Coronary artery (tissue), 2 donors: ENCODE results near the gene OR51V1.

Experiments used
- DNase-seq: peaks from one replicate; pipeline ENCODE4 v3.0.0-alpha.2; 2017; ENCODE audit warnings: low spot score
- H3K27ac ChIP-seq, 2 donors: fragments of 200-600 bp; sonication (generic); one replicate each; pipeline ENCODE4 v1.5.1; 2016 to 2019
- H3K4me3 ChIP-seq: fragments of 200-600 bp; sonication (generic); 2 replicates; pipeline ENCODE4 v1.5.1; 2016; ENCODE audit warnings: mild to moderate bottlenecking, moderate library complexity
- TF ChIP-seq, protein P1 (sequence below): fragments of 200-600 bp; sonication (generic); IDR thresholded peaks from one replicate; pipeline ENCODE4 v1.5.1; 2019; ENCODE audit warnings: antibody characterized with exemption

The OR51V1 gene

DNA sequence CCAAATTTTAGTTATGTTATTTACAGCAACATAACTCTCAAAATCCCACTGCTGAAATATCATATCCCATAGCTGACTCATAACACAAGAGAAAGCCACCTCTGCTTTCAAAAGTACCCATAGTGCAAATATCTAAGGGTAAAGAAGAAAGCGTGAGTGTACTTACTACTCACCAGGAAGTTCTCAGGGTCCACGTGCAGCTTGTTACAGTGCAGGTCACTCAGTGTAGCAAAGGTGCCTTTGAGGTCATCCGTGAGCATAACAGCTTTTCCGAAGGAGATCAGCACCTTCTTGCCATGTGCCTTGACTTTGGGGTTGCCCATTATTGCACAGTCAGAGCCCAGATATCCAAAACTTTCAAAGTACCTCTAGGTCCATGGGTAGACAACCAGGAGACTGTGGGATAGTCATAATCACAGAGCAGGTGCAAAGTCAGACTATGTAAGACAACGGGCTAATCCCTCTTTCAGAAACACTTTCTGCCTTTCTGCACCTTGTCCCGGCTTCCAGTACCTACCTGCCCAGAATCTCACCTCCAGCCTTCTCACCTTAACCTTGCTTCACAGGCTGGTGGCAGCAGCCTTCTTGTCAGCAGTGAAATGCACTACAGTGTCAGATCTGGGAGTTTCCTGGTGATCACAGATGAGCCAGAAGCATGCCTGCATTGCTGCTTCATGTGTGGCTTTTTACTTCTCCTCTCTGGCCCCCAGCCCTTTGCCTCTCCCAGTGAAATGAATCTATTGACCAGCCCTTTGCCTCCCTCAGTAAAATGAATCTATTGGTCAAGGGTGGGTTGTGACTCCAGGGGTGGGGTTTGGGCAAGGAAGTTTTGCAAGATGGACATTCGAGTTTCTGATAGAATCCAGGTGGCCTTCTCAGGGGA lies 42.7 kb upstream of the OR51V1 start:
- DNase-seq = no peak
- Histone ChIP-seq H3K27ac (no peak overlapping the region), H3K4me3 (no peak overlapping the region)
- TF ChIP-seq, protein P1, sequence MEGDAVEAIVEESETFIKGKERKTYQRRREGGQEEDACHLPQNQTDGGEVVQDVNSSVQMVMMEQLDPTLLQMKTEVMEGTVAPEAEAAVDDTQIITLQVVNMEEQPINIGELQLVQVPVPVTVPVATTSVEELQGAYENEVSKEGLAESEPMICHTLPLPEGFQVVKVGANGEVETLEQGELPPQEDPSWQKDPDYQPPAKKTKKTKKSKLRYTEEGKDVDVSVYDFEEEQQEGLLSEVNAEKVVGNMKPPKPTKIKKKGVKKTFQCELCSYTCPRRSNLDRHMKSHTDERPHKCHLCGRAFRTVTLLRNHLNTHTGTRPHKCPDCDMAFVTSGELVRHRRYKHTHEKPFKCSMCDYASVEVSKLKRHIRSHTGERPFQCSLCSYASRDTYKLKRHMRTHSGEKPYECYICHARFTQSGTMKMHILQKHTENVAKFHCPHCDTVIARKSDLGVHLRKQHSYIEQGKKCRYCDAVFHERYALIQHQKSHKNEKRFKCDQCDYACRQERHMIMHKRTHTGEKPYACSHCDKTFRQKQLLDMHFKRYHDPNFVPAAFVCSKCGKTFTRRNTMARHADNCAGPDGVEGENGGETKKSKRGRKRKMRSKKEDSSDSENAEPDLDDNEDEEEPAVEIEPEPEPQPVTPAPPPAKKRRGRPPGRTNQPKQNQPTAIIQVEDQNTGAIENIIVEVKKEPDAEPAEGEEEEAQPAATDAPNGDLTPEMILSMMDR = no peak

DNA sequence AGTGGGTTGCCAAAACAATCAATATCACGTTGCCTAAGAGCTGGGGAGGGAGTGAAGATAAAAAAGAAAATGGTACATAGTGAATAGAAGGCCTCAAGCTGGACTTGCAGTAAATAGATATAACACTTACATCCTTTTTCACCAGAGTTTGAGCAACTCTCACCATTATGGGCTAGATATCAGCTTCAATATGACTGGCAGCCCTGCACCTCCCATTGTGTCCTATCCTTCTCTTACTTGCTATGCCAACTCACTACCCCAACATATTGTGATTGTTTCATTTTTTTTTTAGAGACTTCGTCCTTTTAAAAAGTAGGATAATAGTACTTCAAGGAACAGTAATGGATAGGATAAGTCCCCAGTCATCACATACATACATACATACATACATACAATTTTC lies 41.7 kb upstream of the OR51V1 start:
- Histone ChIP-seq H3K27ac (no peak overlapping the region), H3K4me3 (no peak overlapping the region)
- TF ChIP-seq, protein P1 = no peak
- no peak for DNase-seq

GRCh38 chr11:5241458-5241857 lies 41.0 kb upstream of the OR51V1 start:
- TF ChIP-seq, protein P1 = no peak
- no peak overlapping the region for H3K27ac ChIP-seq
- no peak overlapping the region for H3K4me3 ChIP-seq
- no peak for DNase-seq

- DNase-seq = no peak
- Histone ChIP-seq H3K4me3 (no peak overlapping the region), H3K27ac (no peak overlapping the region)
- TF ChIP-seq, protein P1 = no peak
These were observed 40.0 kb upstream of the OR51V1 start for GRCh38 chr11:5240458-5240857.

GRCh38 chr11:5240056-5240455 lies 39.6 kb upstream of the OR51V1 start:
- Histone ChIP-seq H3K4me3 (no peak overlapping the region), H3K27ac (no peak overlapping the region)
- TF ChIP-seq, protein P1 = no peak
- no peak for DNase-seq

GRCh38 chr11:5239046-5239445 lies 38.6 kb upstream of the OR51V1 start:
- Histone ChIP-seq H3K4me3 (no peak overlapping the region), H3K27ac (no peak overlapping the region)
- TF ChIP-seq, protein P1 = no peak
- DNase-seq = no peak

- Histone ChIP-seq H3K27ac (no peak overlapping the region), H3K4me3 (no peak overlapping the region)
- TF ChIP-seq, protein P1 = no peak
- no peak for DNase-seq
These were observed 38.0 kb upstream of the OR51V1 start for GRCh38 chr11:5238486-5238885.
